ENCODE results near the gene CFAP410. TPM values are rescaled to one million over a fixed set of nuclear protein-coding genes. Genes with fewer than 3 reads are reported as not detected.

CFAP410 gene
- 10 to 100 TPM; 13.2 to 19.8 (median 17.6) TPM for total RNA-seq
- polyA plus RNA-seq: 16.8 TPM
- long read RNA-seq, donor 1, partial matches to known transcripts: 4 of 11 reads
- long read RNA-seq, donor 1, other reads (novel, unspliced or antisense): 6 of 11 reads
- long read RNA-seq, donor 2, partial matches to known transcripts: 5 of 10 reads
- long read RNA-seq, donor 2, other reads (novel, unspliced or antisense): 4 of 10 reads
- long read RNA-seq, donor 3, partial matches to known transcripts: 9 of 25 reads
- long read RNA-seq, donor 3, other reads (novel, unspliced or antisense): 16 of 25 reads
- long read RNA-seq, donor 4, partial matches to known transcripts: 3 of 7 reads
- long read RNA-seq, donor 4, other reads (novel, unspliced or antisense): 3 of 7 reads

- peak within 1 kb of the TSS; percentile 94 for H3K27ac ChIP-seq (ENCODE audit: low read length)
- intact Hi-C loops (cut with DNase I): no loop called here
- H3K9me3 ChIP-seq (ENCODE audit: control insufficient read depth, low read length): no peaks in the 10 kb centered on the region
- peak; percentile 94 to 96 for ATAC-seq
- DNase-seq: peak; percentile 95 to 98 (median 98)
- WGBS: 1% methylated on average over 89 of the region's 90 CpGs
- peak within 1 kb of the TSS; percentile 78 for H3K4me3 ChIP-seq (ENCODE audit: low read length)
- no peaks in the 10 kb centered on the region for H3K27me3 ChIP-seq (ENCODE audit: control insufficient read depth, insufficient read depth)
- H3K4me1 ChIP-seq (ENCODE audit: control insufficient read depth, insufficient read depth, low read length): peaks cover 5% of the 10 kb centered on the region
These were observed at the start of gene CFAP410 for GRCh38 chr21:44338971-44339910. TSS of gene CFAP410 (minus strand) at chr21:44339390. CDS start at chr21:44339194, 196 bp downstream.

GRCh38 chr21:44384968-44385367 is 45.8 kb upstream of the CFAP410 start:
- WGBS: 61% methylated on average over 2 of the region's 2 CpGs
- peaks cover 3% of the 10 kb centered on the region for H3K9me3 ChIP-seq (ENCODE audit: control insufficient read depth, low read length)
- H3K4me3 ChIP-seq (ENCODE audit: low read length): no peak overlapping the region
- intact Hi-C loops (cut with DNase I): no loop called here
- H3K27me3 ChIP-seq (ENCODE audit: control insufficient read depth, insufficient read depth): no peaks in the 10 kb centered on the region
- no peak overlapping the region for H3K27ac ChIP-seq (ENCODE audit: low read length)
- DNase-seq: no peak
- no peak for ATAC-seq
- no peaks in the 10 kb centered on the region for H3K4me1 ChIP-seq (ENCODE audit: control insufficient read depth, insufficient read depth, low read length)

- no peak for ATAC-seq
- intact Hi-C loops (cut with DNase I): no loop called here
- no peaks in the 10 kb centered on the region for H3K27me3 ChIP-seq (ENCODE audit: control insufficient read depth, insufficient read depth)
These were observed 44.0 kb upstream of the CFAP410 start for GRCh38 chr21:44383216-44383615.

GRCh38 chr21:44382536-44382935 is 43.3 kb upstream of the CFAP410 start:
- no peaks in the 10 kb centered on the region for H3K4me1 ChIP-seq (ENCODE audit: control insufficient read depth, insufficient read depth, low read length)
- H3K4me3 ChIP-seq (ENCODE audit: low read length): no peak overlapping the region
- ATAC-seq: no peak
- intact Hi-C loops (cut with DNase I): no loop called here
- peaks cover 3% of the 10 kb centered on the region for H3K9me3 ChIP-seq (ENCODE audit: control insufficient read depth, low read length)
- no peaks in the 10 kb centered on the region for H3K27me3 ChIP-seq (ENCODE audit: control insufficient read depth, insufficient read depth)
- 86% methylated on average over 9 of the region's 9 CpGs for WGBS
- no peak for DNase-seq
- no peak overlapping the region for H3K27ac ChIP-seq (ENCODE audit: low read length)

More at GRCh38 chr21:44383216-44383615, 44.0 kb upstream of the CFAP410 start:
- Histone ChIP-seq H3K4me1 (ENCODE audit: control insufficient read depth, insufficient read depth, low read length) (no peaks in the 10 kb centered on the region), H3K27ac (ENCODE audit: low read length) (no peak overlapping the region), H3K9me3 (ENCODE audit: control insufficient read depth, low read length) (peaks cover 3% of the 10 kb centered on the region), H3K4me3 (ENCODE audit: low read length) (no peak overlapping the region)
- 59% methylated on average over 4 of the region's 4 CpGs for WGBS
- no peak for DNase-seq

- no peak overlapping the region for H3K27ac ChIP-seq (ENCODE audit: low read length)
- no peaks in the 10 kb centered on the region for H3K27me3 ChIP-seq (ENCODE audit: control insufficient read depth, insufficient read depth)
- ATAC-seq (no peak), DNase-seq (no peak)
- peaks cover 2% of the 10 kb centered on the region for H3K9me3 ChIP-seq (ENCODE audit: control insufficient read depth, low read length)
- intact Hi-C loops (cut with DNase I): no loop called here
- no peaks in the 10 kb centered on the region for H3K4me1 ChIP-seq (ENCODE audit: control insufficient read depth, insufficient read depth, low read length)
- no peak overlapping the region for H3K4me3 ChIP-seq (ENCODE audit: low read length)
These were observed 42.7 kb upstream of the CFAP410 start for GRCh38 chr21:44381874-44382273.

GRCh38 chr21:44380876-44381275 is 41.7 kb upstream of the CFAP410 start:
- H3K27me3 ChIP-seq (ENCODE audit: control insufficient read depth, insufficient read depth): no peaks in the 10 kb centered on the region
- no peaks in the 10 kb centered on the region for H3K4me1 ChIP-seq (ENCODE audit: control insufficient read depth, insufficient read depth, low read length)
- whole genome bisulfite sequencing: 74% methylated on average over 10 of the region's 10 CpGs
- no peak for ATAC-seq
- H3K27ac ChIP-seq (ENCODE audit: low read length): no peak overlapping the region
- no peak overlapping the region for H3K4me3 ChIP-seq (ENCODE audit: low read length)
- intact Hi-C loops (cut with DNase I): no loop called here
- no peak for DNase-seq
- H3K9me3 ChIP-seq (ENCODE audit: control insufficient read depth, low read length): no peaks in the 10 kb centered on the region

GRCh38 chr21:44379991-44380865 is 41.0 kb upstream of the CFAP410 start:
- H3K4me3 ChIP-seq (ENCODE audit: low read length): no peak overlapping the region
- 52% methylated on average over 31 of the region's 31 CpGs for WGBS
- no peak for ATAC-seq
- H3K9me3 ChIP-seq (ENCODE audit: control insufficient read depth, low read length): no peaks in the 10 kb centered on the region
- no peak for DNase-seq
- H3K27me3 ChIP-seq (ENCODE audit: control insufficient read depth, insufficient read depth): no peaks in the 10 kb centered on the region
- H3K4me1 ChIP-seq (ENCODE audit: control insufficient read depth, insufficient read depth, low read length): no peaks in the 10 kb centered on the region
- intact Hi-C loops (cut with DNase I): no loop called here
- no peak overlapping the region for H3K27ac ChIP-seq (ENCODE audit: low read length)

- H3K9me3 ChIP-seq (ENCODE audit: control insufficient read depth, low read length): no peaks in the 10 kb centered on the region
- H3K4me3 ChIP-seq (ENCODE audit: low read length): no peak overlapping the region
- 81% methylated on average over 5 of the region's 5 CpGs for WGBS
- H3K4me1 ChIP-seq (ENCODE audit: control insufficient read depth, insufficient read depth, low read length): no peaks in the 10 kb centered on the region
- no peak for ATAC-seq
- DNase-seq: no peak
- H3K27ac ChIP-seq (ENCODE audit: low read length): no peak overlapping the region
- intact Hi-C loops (cut with DNase I): no loop called here
- H3K27me3 ChIP-seq (ENCODE audit: control insufficient read depth, insufficient read depth): no peaks in the 10 kb centered on the region
These were observed 40.3 kb upstream of the CFAP410 start for GRCh38 chr21:44379515-44379848.

- Histone ChIP-seq H3K4me3 (ENCODE audit: low read length) (no peak overlapping the region), H3K9me3 (ENCODE audit: control insufficient read depth, low read length) (no peaks in the 10 kb centered on the region), H3K4me1 (ENCODE audit: control insufficient read depth, insufficient read depth, low read length) (no peaks in the 10 kb centered on the region), H3K27me3 (ENCODE audit: control insufficient read depth, insufficient read depth) (no peaks in the 10 kb centered on the region), H3K27ac (ENCODE audit: low read length) (no peak overlapping the region)
- intact Hi-C loops (cut with DNase I): no loop called here
- 90% methylated on average over 34 of the region's 34 CpGs for WGBS
- no peak for ATAC-seq
- no peak for DNase-seq
These were observed 39.7 kb upstream of the CFAP410 start for GRCh38 chr21:44378646-44379514.

All from right cardiac atrium (tissue), 5 donors.